ENCODE results near the gene FAM32A.
A peak's percentile ranks its signal among the peaks of the same experiment; 100 is the strongest.

FAM32A gene

GRCh38 chr19:16185123-16185767 lies at the start of gene FAM32A:
Gene FAM32A, plus strand, starts transcription at chr19:16185410. Its CDS starts 33 bp downstream, at chr19:16185443.
- peak; percentile 10 for TF ChIP-seq CTCF (IDR thresholded peaks at IDR 0.05; ENCODE audit: control insufficient read depth, insufficient read depth, low read depth, low read length, missing control alignments)
- DNase-seq (ENCODE audit: low read depth): peak; percentile 95

DNA sequence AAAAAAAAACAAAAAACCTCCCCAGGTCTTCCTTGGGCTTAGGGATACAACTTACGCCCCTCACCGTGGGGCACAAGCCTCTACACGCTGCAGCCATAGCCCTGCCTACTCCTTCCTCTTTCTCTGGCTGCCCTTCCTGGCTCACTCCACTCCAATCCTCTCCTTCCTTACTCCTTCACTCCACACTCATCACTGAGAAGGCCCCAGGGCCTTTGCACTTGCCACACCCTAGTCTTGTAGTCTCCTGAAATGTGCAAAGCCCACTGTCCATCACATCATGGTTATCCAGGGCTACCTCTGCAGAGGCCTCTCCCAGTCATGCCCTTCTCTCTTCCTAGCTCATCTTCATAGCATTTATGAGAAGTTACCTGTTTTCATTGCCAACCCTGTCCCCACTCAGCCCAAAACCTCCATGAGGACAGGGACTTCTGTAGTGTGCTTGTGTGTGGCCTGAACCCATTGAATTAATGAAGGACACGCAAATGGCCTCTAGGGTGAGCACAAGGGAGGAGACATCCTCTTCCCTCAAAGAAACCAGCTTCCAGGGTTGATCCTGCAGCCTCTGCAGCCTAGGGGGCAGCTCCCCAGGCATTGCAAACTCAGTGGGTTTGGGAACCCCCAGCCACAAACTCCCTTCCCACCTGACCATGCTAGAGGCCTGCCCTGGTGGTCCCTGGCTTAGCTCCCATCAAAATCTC lies 49.6 kb upstream of the FAM32A start:
- no peak for DNase-seq (ENCODE audit: low read depth)
- TF ChIP-seq CTCF (IDR thresholded peaks at IDR 0.05; ENCODE audit: control insufficient read depth, insufficient read depth, low read depth, low read length, missing control alignments): no peak
- no peak overlapping the region for H3K4me3 ChIP-seq (ENCODE audit: control insufficient read depth, low read depth, low read length)

More at GRCh38 chr19:16185123-16185767, at the start of gene FAM32A:
- H3K4me3 ChIP-seq (ENCODE audit: control insufficient read depth, low read depth, low read length): peak within 1 kb of the TSS; percentile 78

GRCh38 chr19:16136185-16136999 lies 48.8 kb upstream of the FAM32A start:
- DNase-seq (ENCODE audit: low read depth): no peak
- no peak for TF ChIP-seq CTCF (IDR thresholded peaks at IDR 0.05; ENCODE audit: control insufficient read depth, insufficient read depth, low read depth, low read length, missing control alignments)
- no peak overlapping the region for H3K4me3 ChIP-seq (ENCODE audit: control insufficient read depth, low read depth, low read length)

DNA sequence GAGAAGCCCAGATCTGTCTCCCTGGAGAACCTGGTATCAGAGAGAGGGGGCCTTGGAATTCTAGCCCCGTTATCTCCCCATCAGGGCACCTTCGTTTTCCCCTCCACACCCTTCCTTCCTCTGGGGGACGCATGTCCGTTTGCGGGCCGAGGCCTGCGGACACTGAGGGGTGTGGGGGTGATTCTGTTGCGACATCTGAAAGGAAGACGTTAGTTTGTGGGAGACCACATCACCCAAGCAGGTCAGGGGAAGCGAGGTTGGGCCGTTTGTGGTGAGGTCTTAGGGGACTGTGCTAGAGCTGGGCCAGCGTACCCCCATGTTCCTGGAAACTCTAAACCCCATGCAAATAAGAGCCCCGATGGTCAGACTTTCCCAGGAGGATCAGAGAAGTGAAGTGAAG lies 45.5 kb upstream of the FAM32A start:
- TF ChIP-seq CTCF (IDR thresholded peaks at IDR 0.05; ENCODE audit: control insufficient read depth, insufficient read depth, low read depth, low read length, missing control alignments): no peak
- DNase-seq (ENCODE audit: low read depth): no peak
- no peak overlapping the region for H3K4me3 ChIP-seq (ENCODE audit: control insufficient read depth, low read depth, low read length)

DNA sequence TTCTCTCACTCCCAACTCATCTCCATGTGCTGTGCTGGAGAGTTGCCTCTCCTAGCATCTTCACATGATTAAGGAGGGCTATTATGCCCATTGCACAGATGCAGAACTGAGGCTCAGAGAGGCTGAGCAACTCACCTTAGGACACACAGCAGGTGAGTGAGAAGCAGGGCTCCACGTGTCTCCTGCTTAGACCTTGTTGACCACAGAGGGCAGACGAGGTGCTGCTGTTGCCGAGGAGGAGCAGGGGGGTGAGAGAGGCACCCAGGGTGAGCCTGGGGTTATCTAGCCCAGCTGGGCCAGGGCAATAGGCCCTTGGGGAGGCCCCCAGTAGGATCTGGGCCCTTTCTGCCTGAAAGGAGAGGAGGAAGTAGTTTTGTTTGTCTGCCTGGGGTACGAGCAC lies 44.2 kb upstream of the FAM32A start:
- TF ChIP-seq CTCF (IDR thresholded peaks at IDR 0.05; ENCODE audit: control insufficient read depth, insufficient read depth, low read depth, low read length, missing control alignments): no peak
- DNase-seq (ENCODE audit: low read depth): no peak
- no peak overlapping the region for H3K4me3 ChIP-seq (ENCODE audit: control insufficient read depth, low read depth, low read length)

GRCh38 chr19:16142032-16142580 lies 43.1 kb upstream of the FAM32A start:
- H3K4me3 ChIP-seq (ENCODE audit: control insufficient read depth, low read depth, low read length): no peak overlapping the region
- no peak for DNase-seq (ENCODE audit: low read depth)
- no peak for TF ChIP-seq CTCF (IDR thresholded peaks at IDR 0.05; ENCODE audit: control insufficient read depth, insufficient read depth, low read depth, low read length, missing control alignments)

Measured in AG09309 (cell line).